Body of pancreas (tissue), 4 donors: ENCODE measurements around the gene PPP3CB. TPM values are rescaled to one million over a fixed set of nuclear protein-coding genes. Genes with fewer than 3 reads are reported as not detected.
A peak's percentile ranks its signal among the peaks of the same experiment; 100 is the strongest.

Experiments
- ATAC-seq: fragments of 150-250 bp; one replicate; pipeline ENCODE4 v1.9.1; 2016
- DNase-seq, 4 donors: peaks; one replicate each; pipeline ENCODE4 v3.0.0-alpha.2; 2019
- H3K27ac ChIP-seq, 4 donors: fragments of 200-600 bp; sonication (generic); 1 replicate in 3 of 4; 2 replicates in 1 of 4; pipeline versions ENCODE4 v1.5.1 to v1.6.1; 2016 to 2019; ENCODE audit warnings: mild to moderate bottlenecking in 1 of 4, mixed read lengths in 1 of 4, moderate library complexity in 1 of 4
- H3K27me3 ChIP-seq, 2 donors: fragments of 200-600 bp; sonication (generic); one replicate each; pipeline ENCODE4 v1.6.0; 2016; ENCODE audit warnings: mild to moderate bottlenecking in 1 of 2
- H3K36me3 ChIP-seq, 2 donors: fragments of 200-600 bp; sonication (generic); replicated peaks in 1 of 2; 2 replicates each; pipeline ENCODE4 v1.5.1; 2016; ENCODE audit warnings: low read depth in 2 of 2; ENCODE audit not compliant: insufficient read depth in 1 of 2
- H3K4me1 ChIP-seq: fragments of 200-600 bp; sonication (generic); one replicate; pipeline ENCODE4 v1.6.0; 2016
- H3K4me3 ChIP-seq, 2 donors: fragments of 200-600 bp; sonication (generic); 1 replicate in 1 of 2; 2 replicates in 1 of 2; pipeline ENCODE4 v1.5.1; 2016 to 2019
- H3K9me3 ChIP-seq, 3 donors: fragments of 200-600 bp; sonication (generic); 1 replicate in 2 of 3; 2 replicates in 1 of 3; pipeline ENCODE4 v1.5.1; 2016
- CTCF ChIP-seq, 7 experiments: fragments of 450-650 bp in 4 of 7; fragments of 200-600 bp in 3 of 7; sonication (generic) in 3 of 7; IDR thresholded peaks; one replicate each; pipeline ENCODE4 v1.5.1; 2016 to 2019; ENCODE audit warnings: antibody characterized with exemption in 7 of 7
- POLR2A ChIP-seq, 3 donors: fragments of 450-650 bp; IDR thresholded peaks; one replicate each; pipeline ENCODE4 v1.6.1; 2016; ENCODE audit warnings: antibody characterized with exemption in 3 of 3, mild to moderate bottlenecking in 2 of 3
- WGBS, 2 donors: methylation state at CpG; one replicate each; pipeline ENCODE4 v1.1.5; 2017; 5-methylcytosine and 5-hydroxymethylcytosine counted together
- intact Hi-C: fragments of 100-400 bp; cut with DNase I; formaldehyde crosslinking; loops from one replicate; pipeline ENCODE4 v1.15.1; 2023
- total RNA-seq, 2 donors: library from RNA; depleted of rRNA; stranded (reverse); fragments of >200 nt; gene quantifications; one replicate each; pipeline ENCODE4 v1.1.0, GENCODE V29; 2016

PPP3CB gene
- total RNA-seq, 2 donors from 2014 or later = 20.4 to 27.5 TPM

DNA sequence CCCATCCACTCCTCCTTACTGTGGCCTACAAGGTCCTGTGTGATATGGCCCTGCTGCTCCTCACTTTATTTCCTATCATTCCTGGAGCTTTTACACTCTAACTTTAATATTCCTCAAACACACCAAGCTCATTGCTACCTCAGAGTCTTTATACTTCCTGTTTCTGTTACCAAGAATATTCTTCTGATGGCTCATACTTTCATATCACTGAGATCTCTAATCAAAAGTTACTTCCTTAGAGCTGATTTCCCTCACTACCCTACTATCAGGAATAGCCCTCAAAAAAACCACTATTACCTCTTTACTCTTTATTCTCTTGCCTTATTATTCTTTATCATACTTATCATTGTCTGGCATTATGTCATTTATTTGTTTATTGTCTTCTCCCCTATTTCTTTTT, 5.8 kb upstream of the PPP3CB start:
- DNase-seq (no peak), ATAC-seq (no peak)
- Histone ChIP-seq H3K36me3 (peaks cover 0 to 10% of the 10 kb centered on the region in 2 donors), H3K4me1 (peaks cover 1% of the 10 kb centered on the region), H3K4me3 (no peak overlapping the region), H3K27ac (no peak overlapping the region), H3K9me3 (no peaks in the 10 kb centered on the region), H3K27me3 (no peaks in the 10 kb centered on the region)
- intact Hi-C loops = no loop called here
- no peak for TF ChIP-seq POLR2A (IDR thresholded peaks at IDR 0.05)
- TF ChIP-seq CTCF (IDR thresholded peaks at IDR 0.05) = no peak

- H3K4me1 ChIP-seq = peaks cover 25% of the 10 kb centered on the region
- ATAC-seq (no peak), DNase-seq (no peak)
- H3K4me3 ChIP-seq = no peak overlapping the region
- H3K9me3 ChIP-seq = no peaks in the 10 kb centered on the region
- WGBS, 2 donors = 70 to 89% methylated on average over 2 of the region's 2 CpGs
- TF ChIP-seq CTCF (IDR thresholded peaks at IDR 0.05) (no peak), POLR2A (IDR thresholded peaks at IDR 0.05) (no peak)
- H3K27me3 ChIP-seq = no peaks in the 10 kb centered on the region
- peaks cover 0 to 7% of the 10 kb centered on the region in 2 donors for H3K36me3 ChIP-seq
- intact Hi-C loops = no loop called here
- no peak overlapping the region for H3K27ac ChIP-seq
Measured at GRCh38 chr10:73497623-73498022, 1.8 kb upstream of the PPP3CB start.

- DNase-seq (peak; percentile 90 to 94 (median 92)), ATAC-seq (peak; percentile 95)
- Histone ChIP-seq H3K36me3 (peaks cover 0 to 7% of the 10 kb centered on the region in 2 donors), H3K27ac (peak overlapping the region; percentile 85 to 96 (median 96)), H3K4me1 (peaks cover 31% of the 10 kb centered on the region), H3K9me3 (no peaks in the 10 kb centered on the region), H3K4me3 (peak overlapping the region; percentile 44 to 93), H3K27me3 (no peaks in the 10 kb centered on the region)
- TF ChIP-seq CTCF (IDR thresholded peaks at IDR 0.05) (peak in 1 of 7 experiments; percentile 2), POLR2A (IDR thresholded peaks at IDR 0.05) (peak; percentile 72 to 92 (median 91))
- 0% methylated on average over 6 to 54 of the region's 55 CpGs for WGBS, 2 donors
- intact Hi-C loops = no loop called here
Measured at GRCh38 chr10:73495226-73495883, 469 bp downstream of the PPP3CB start.

- H3K27ac ChIP-seq = peak overlapping the region; percentile 85 to 96 (median 96)
- peaks cover 0 to 7% of the 10 kb centered on the region in 2 donors for H3K36me3 ChIP-seq
- 0% methylated on average over 2 of the region's 2 CpGs for WGBS, 2 donors
- peaks cover 34% of the 10 kb centered on the region for H3K4me1 ChIP-seq
- no peaks in the 10 kb centered on the region for H3K27me3 ChIP-seq
- intact Hi-C loops = no loop called here
- TF ChIP-seq POLR2A (IDR thresholded peaks at IDR 0.05) = no peak
- no peak for TF ChIP-seq CTCF (IDR thresholded peaks at IDR 0.05)
- no peak for ATAC-seq
- DNase-seq = no peak
- no peaks in the 10 kb centered on the region for H3K9me3 ChIP-seq
- peak overlapping the region; percentile 44 to 93 for H3K4me3 ChIP-seq
Measured at GRCh38 chr10:73494877-73495225, 973 bp downstream of the PPP3CB start.

DNA sequence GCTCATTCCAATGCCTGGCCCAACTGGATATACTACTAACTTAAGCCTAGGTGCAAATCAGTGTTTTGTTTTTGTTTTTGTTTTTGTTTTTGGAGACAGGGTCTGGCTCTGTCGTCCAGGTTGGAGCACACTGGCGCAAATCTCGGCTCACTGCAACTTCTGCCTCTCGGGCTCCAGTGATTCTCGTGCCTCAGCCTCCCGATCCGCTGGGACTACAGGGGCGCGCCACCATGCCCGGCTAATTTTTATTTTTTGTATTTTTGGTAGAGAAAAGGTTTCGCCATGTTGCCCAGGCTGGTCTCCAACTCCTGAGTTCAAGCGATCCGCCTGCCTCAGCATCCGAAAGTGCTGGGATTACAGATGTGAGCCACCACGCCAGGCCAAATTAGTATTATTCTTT, 1.6 kb downstream of the PPP3CB start:
- no peak overlapping the region for H3K4me3 ChIP-seq
- WGBS, 2 donors = 91 to 93% methylated on average over 15 of the region's 15 CpGs
- TF ChIP-seq CTCF (IDR thresholded peaks at IDR 0.05) = no peak
- TF ChIP-seq POLR2A (IDR thresholded peaks at IDR 0.05) = no peak
- H3K27me3 ChIP-seq = no peaks in the 10 kb centered on the region
- H3K9me3 ChIP-seq = no peaks in the 10 kb centered on the region
- peak overlapping the region in 1 of 4 donors; percentile 95 for H3K27ac ChIP-seq
- H3K4me1 ChIP-seq = peaks cover 38% of the 10 kb centered on the region
- ATAC-seq (no peak), DNase-seq (no peak)
- H3K36me3 ChIP-seq = peaks cover 0 to 7% of the 10 kb centered on the region in 2 donors
- intact Hi-C loops = no loop called here
